ENCODE measurements around the gene ARNT2. TPM values are rescaled to one million over a fixed set of nuclear protein-coding genes. Genes with fewer than 3 reads are reported as not detected.

Gene ARNT2
- total RNA-seq (2012; rRNA removed), result 0.51 and 2.8 TPM in 2 replicates

DNA sequence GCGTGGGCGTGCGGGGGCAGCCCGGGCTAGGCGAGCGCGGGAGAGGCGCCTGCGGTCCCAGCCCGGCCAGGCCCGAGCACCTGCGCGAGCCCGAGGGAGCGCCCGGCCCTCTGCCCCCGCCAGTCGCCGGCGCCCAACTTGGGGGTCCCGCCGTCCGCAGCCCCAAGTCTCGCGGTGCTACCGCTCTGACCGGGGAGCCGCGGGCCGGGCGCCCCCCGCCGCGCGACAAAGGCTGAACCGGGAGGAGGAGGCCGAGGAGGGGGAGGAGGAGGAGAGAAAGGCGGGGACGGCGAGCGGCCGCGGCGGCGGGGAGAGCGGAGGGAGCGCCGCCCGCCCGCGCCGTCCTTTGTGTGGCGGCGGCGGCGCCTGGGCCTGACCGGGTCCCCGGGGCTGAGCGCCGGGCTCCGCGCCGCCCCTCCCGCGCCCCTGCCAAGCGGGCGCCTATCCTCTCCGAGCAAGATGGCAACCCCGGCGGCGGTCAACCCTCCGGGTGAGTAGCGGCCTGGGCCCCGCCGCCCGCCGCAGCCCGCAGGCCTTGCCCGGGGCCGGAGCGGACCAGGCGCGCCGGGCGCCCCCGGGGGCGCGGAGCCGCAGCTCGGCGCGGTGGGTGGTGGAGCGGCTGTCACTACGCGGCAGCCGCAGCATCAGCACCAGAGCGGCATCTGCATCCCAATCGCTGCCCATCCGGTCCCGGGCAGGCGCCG lies at the start of gene ARNT2:
ARNT2 (plus strand) TSS at position 326 of the 704 bp plus-strand sequence; CDS start at position 460, 134 bp downstream.
- Histone ChIP-seq H3K4me2 (ENCODE audit: low read length) (peak within 1 kb of the TSS; percentile 86), H3K9ac (ENCODE audit: low read depth, low read length) (peak within 1 kb of the TSS; percentile 75), H3K36me3 (ENCODE audit: insufficient read depth, low read length) (no peaks in the 10 kb centered on the region), H3K9me3 (replicated peaks; ENCODE audit: low read length) (no peaks in the 10 kb centered on the region), H3K4me1 (ENCODE audit: control insufficient read depth, insufficient read depth, low read length) (peaks cover 6% of the 10 kb centered on the region), H3K27me3 (ENCODE audit: control insufficient read depth, insufficient read depth, low read length) (peaks cover 21% of the 10 kb centered on the region), H3K4me3 (ENCODE audit: low read length) (peak within 1 kb of the TSS; percentile 73)

DNA sequence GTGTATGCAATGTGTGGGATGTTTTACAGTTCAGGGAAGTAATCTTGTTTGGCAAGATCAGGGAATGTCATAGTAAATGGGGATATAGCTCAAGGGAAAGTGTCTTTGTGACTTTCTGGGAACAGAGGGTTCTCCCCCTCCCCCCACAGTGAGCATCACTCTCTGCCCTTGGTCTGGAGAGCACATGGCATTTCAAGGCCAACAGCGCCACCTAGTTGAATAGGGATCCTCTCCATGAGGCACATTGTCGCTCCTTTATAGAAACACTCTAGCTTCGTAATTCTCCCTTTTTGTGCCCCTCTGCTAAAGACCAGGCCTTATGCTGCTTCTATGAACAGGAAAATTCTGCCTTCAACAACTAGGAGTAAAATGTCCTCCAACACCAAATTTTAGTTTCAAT lies 37.1 kb upstream of the ARNT2 start:
- H3K36me3 ChIP-seq (ENCODE audit: insufficient read depth, low read length), result no peaks in the 10 kb centered on the region
- H3K9me3 ChIP-seq (replicated peaks; ENCODE audit: low read length), result peaks cover 7% of the 10 kb centered on the region
- no peaks in the 10 kb centered on the region for H3K4me1 ChIP-seq (ENCODE audit: control insufficient read depth, insufficient read depth, low read length)
- peaks cover 4% of the 10 kb centered on the region for H3K27me3 ChIP-seq (ENCODE audit: control insufficient read depth, insufficient read depth, low read length)
- no peak overlapping the region for H3K4me2 ChIP-seq (ENCODE audit: low read length)
- H3K4me3 ChIP-seq (ENCODE audit: low read length), result no peak overlapping the region
- no peak overlapping the region for H3K9ac ChIP-seq (ENCODE audit: low read depth, low read length)

DNA sequence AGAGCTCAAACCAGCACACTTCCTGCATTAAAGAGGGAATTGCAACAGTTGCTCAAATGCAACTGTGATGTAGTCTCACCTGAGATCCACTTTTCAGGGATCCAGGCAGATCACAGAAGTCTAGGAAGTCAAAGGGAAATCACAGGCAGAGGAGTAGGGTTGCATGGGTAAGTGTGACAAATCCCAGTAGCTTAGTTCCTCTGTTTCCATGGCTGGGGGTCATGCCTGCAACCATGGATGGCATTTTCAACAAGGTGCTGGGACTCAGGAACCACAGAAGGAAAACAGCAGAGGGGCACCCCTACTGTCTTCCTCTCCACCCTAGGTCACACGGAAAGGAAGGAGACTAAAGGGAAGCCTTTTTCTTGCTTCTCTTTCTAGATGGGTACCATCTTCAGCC lies 36.5 kb upstream of the ARNT2 start:
- Histone ChIP-seq H3K4me2 (ENCODE audit: low read length) (no peak overlapping the region), H3K9me3 (replicated peaks; ENCODE audit: low read length) (peaks cover 7% of the 10 kb centered on the region), H3K4me1 (ENCODE audit: control insufficient read depth, insufficient read depth, low read length) (no peaks in the 10 kb centered on the region), H3K9ac (ENCODE audit: low read depth, low read length) (no peak overlapping the region), H3K4me3 (ENCODE audit: low read length) (no peak overlapping the region), H3K36me3 (ENCODE audit: insufficient read depth, low read length) (no peaks in the 10 kb centered on the region), H3K27me3 (ENCODE audit: control insufficient read depth, insufficient read depth, low read length) (peaks cover 4% of the 10 kb centered on the region)

DNA sequence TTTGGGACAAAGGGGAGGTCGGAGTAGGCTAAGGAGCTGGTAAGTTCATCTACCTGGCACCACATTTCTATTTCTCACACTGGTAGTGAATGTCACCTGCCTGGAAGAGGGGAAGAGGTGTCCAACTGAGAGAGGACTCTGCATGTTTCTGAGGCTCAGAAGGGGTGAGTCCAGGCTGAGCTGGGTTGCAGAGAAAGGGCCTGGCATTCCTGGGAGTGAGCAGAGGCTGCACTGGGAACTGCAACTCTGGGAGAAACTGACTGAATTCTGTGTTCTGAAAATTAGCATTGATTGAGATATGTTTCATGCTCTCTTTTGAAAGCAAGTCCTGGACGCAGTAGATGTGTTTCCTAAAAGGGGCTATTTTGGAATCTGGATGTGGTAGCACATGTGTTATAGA lies 32.3 kb upstream of the ARNT2 start:
- Histone ChIP-seq H3K4me1 (ENCODE audit: control insufficient read depth, insufficient read depth, low read length) (no peaks in the 10 kb centered on the region), H3K27me3 (ENCODE audit: control insufficient read depth, insufficient read depth, low read length) (peaks cover 3% of the 10 kb centered on the region), H3K9ac (ENCODE audit: low read depth, low read length) (no peak overlapping the region), H3K4me2 (ENCODE audit: low read length) (no peak overlapping the region), H3K36me3 (ENCODE audit: insufficient read depth, low read length) (no peaks in the 10 kb centered on the region), H3K9me3 (replicated peaks; ENCODE audit: low read length) (peaks cover 7% of the 10 kb centered on the region), H3K4me3 (ENCODE audit: low read length) (no peak overlapping the region)

DNA sequence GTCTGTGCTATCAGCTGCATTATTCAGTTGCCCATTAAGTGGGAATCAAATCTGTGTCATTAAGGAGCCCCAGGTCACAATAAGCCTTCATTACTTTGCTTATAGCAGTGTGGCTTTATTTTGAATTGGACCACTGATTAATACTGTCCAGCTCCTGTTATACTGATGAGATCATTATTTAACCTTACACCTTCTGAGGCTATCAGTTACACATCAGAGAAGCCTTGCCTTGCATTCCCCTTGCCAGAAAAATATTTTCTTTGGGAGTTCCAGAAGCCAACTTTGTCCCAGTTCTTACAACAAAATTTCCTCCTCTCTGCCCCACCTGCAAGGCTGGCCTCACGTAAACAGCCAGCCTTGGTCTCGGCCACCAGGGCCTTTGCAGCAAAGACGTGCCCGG lies 29.7 kb upstream of the ARNT2 start:
- Histone ChIP-seq H3K4me2 (ENCODE audit: low read length) (no peak overlapping the region), H3K9ac (ENCODE audit: low read depth, low read length) (no peak overlapping the region), H3K27me3 (ENCODE audit: control insufficient read depth, insufficient read depth, low read length) (peaks cover 14% of the 10 kb centered on the region), H3K9me3 (replicated peaks; ENCODE audit: low read length) (no peaks in the 10 kb centered on the region), H3K4me3 (ENCODE audit: low read length) (no peak overlapping the region), H3K4me1 (ENCODE audit: control insufficient read depth, insufficient read depth, low read length) (no peaks in the 10 kb centered on the region), H3K36me3 (ENCODE audit: insufficient read depth, low read length) (no peaks in the 10 kb centered on the region)

DNA sequence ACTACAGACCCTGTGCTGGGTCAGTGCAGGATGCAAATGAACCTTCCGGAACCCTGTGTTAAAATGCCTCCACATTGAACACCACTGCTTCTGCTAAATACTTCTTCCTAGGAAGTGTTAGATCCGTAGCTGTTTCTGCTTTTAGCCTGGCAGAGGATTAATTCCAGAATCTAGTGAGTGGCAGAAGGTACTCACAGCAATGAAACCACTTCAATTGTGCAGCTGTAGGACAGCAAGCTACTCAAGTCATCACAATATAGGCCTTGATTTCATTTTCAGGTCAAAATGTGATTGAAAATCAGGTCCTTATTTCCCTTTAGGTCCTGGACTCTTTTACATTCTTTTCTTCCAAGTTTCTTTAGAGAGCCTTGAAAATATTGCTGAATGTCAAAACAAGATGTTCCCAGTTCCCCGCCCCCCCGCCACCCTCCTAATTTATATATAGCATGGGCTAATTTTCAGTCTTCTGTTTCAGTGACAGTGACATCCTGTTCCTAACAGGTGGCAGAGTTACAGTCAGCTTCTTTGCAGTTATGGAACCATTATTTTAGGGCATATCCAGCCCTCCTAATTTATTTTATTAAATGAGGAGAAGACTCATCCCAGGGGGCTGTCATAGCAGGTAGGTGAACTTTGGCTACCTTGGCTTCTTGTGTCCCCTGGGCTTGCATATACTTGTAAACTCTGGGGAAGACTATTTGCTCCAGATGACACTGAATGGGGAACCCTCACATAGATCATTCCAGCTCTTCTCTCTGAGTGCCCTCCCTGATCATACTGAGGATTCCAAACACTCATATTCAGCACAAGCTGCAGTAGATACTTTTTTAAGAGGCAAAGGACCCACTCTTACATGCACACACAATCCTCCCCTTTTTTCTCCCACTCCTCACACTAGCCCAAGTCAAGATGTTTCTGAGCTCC lies 28.0 kb upstream of the ARNT2 start:
- Histone ChIP-seq H3K27me3 (ENCODE audit: control insufficient read depth, insufficient read depth, low read length) (peaks cover 23% of the 10 kb centered on the region), H3K9me3 (replicated peaks; ENCODE audit: low read length) (no peaks in the 10 kb centered on the region), H3K4me3 (ENCODE audit: low read length) (no peak overlapping the region), H3K36me3 (ENCODE audit: insufficient read depth, low read length) (no peaks in the 10 kb centered on the region), H3K4me2 (ENCODE audit: low read length) (no peak overlapping the region), H3K4me1 (ENCODE audit: control insufficient read depth, insufficient read depth, low read length) (no peaks in the 10 kb centered on the region), H3K9ac (ENCODE audit: low read depth, low read length) (no peak overlapping the region)

DNA sequence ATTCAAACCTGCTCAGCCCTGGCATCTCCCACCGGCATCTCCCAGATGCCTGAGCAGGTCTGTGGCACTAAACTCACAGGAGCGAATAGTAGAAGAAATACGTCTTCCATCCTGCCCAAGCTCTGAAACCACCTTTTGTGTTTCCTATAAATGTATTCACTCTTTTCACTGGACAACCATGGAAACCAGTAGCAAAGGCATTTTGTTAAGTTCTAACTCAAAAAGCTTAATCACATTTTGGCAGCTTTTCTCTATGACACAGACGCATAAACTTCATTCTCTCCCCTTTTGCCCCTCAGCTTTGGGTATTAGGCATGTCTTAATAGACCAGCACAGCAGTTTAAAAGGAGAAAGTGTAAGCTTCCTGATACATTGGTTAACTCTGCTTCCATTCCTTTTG lies 24.5 kb upstream of the ARNT2 start:
- no peaks in the 10 kb centered on the region for H3K9me3 ChIP-seq (replicated peaks; ENCODE audit: low read length)
- H3K4me3 ChIP-seq (ENCODE audit: low read length), result no peak overlapping the region
- no peak overlapping the region for H3K9ac ChIP-seq (ENCODE audit: low read depth, low read length)
- peaks cover 20% of the 10 kb centered on the region for H3K27me3 ChIP-seq (ENCODE audit: control insufficient read depth, insufficient read depth, low read length)
- H3K4me1 ChIP-seq (ENCODE audit: control insufficient read depth, insufficient read depth, low read length), result no peaks in the 10 kb centered on the region
- H3K4me2 ChIP-seq (ENCODE audit: low read length), result no peak overlapping the region
- H3K36me3 ChIP-seq (ENCODE audit: insufficient read depth, low read length), result no peaks in the 10 kb centered on the region

DNA sequence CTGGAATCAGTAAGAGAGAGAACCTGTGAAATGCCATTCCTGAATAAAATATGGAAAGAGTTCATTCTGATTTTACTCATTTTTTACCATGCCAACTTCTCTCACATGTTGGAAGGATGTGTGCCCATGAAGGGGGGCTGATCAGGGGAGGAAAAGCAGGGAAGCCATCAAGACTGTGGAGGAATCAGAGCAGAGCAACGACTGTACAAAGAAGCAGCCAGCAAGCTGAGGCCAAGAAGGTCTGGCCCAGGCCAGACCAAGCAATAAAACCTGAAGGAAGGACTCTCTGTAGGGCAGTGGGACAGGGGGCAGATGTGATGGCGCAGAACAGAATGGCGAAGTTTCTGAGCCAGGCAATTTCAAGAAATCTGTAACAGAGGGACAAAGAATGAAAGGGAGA lies 24.0 kb upstream of the ARNT2 start:
- no peak overlapping the region for H3K4me3 ChIP-seq (ENCODE audit: low read length)
- peaks cover 20% of the 10 kb centered on the region for H3K27me3 ChIP-seq (ENCODE audit: control insufficient read depth, insufficient read depth, low read length)
- no peaks in the 10 kb centered on the region for H3K4me1 ChIP-seq (ENCODE audit: control insufficient read depth, insufficient read depth, low read length)
- no peaks in the 10 kb centered on the region for H3K9me3 ChIP-seq (replicated peaks; ENCODE audit: low read length)
- no peak overlapping the region for H3K4me2 ChIP-seq (ENCODE audit: low read length)
- no peaks in the 10 kb centered on the region for H3K36me3 ChIP-seq (ENCODE audit: insufficient read depth, low read length)
- no peak overlapping the region for H3K9ac ChIP-seq (ENCODE audit: low read depth, low read length)

DNA sequence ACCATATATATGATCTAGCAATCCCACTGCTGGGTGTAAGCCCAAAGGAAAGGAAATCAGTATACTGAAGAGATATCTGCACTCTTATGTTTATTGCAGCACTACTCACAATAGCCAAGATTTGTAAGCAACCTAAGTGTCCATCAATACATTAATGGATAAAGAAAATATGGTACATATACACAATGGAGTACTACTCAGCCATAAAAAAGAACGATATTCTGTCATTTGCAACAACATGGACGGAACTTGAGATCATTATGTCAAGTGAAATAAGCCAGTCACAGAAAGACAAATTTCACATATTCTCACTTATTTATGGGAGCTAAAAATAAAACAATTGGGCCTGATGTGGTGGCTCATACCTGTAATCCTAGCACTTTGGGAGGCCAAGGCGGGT lies 21.9 kb upstream of the ARNT2 start:
- no peaks in the 10 kb centered on the region for H3K36me3 ChIP-seq (ENCODE audit: insufficient read depth, low read length)
- H3K4me1 ChIP-seq (ENCODE audit: control insufficient read depth, insufficient read depth, low read length), result no peaks in the 10 kb centered on the region

DNA sequence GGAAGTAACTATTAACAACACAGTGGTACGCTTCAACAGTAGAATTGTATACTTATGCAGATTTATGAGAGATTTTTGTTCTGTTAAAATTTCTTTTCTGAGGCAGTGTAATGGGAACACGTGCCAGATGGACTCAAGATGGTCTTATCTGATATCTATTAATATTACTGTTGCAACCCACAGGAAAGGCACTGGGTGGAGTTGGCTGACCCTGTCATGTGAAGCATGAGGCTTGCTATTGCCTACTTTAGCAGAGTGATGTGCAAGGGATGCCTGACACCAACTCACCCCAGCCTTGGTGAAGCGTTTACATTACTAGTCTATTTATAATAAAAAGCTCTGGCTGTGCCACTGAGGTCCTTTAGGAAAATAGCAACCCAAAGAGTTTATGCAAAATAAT lies 19.8 kb upstream of the ARNT2 start:
- no peak overlapping the region for H3K4me3 ChIP-seq (ENCODE audit: low read length)
- no peak overlapping the region for H3K9ac ChIP-seq (ENCODE audit: low read depth, low read length)
- no peaks in the 10 kb centered on the region for H3K4me1 ChIP-seq (ENCODE audit: control insufficient read depth, insufficient read depth, low read length)
- H3K27me3 ChIP-seq (ENCODE audit: control insufficient read depth, insufficient read depth, low read length), result peaks cover 20% of the 10 kb centered on the region
- H3K36me3 ChIP-seq (ENCODE audit: insufficient read depth, low read length), result no peaks in the 10 kb centered on the region
- H3K9me3 ChIP-seq (replicated peaks; ENCODE audit: low read length), result no peaks in the 10 kb centered on the region
- H3K4me2 ChIP-seq (ENCODE audit: low read length), result no peak overlapping the region

More for the DNA sequence above, 21.9 kb upstream of the ARNT2 start:
- Histone ChIP-seq H3K9me3 (replicated peaks; ENCODE audit: low read length) (no peaks in the 10 kb centered on the region), H3K27me3 (ENCODE audit: control insufficient read depth, insufficient read depth, low read length) (peaks cover 26% of the 10 kb centered on the region), H3K9ac (ENCODE audit: low read depth, low read length) (no peak overlapping the region), H3K4me2 (ENCODE audit: low read length) (no peak overlapping the region), H3K4me3 (ENCODE audit: low read length) (no peak overlapping the region)

DNA sequence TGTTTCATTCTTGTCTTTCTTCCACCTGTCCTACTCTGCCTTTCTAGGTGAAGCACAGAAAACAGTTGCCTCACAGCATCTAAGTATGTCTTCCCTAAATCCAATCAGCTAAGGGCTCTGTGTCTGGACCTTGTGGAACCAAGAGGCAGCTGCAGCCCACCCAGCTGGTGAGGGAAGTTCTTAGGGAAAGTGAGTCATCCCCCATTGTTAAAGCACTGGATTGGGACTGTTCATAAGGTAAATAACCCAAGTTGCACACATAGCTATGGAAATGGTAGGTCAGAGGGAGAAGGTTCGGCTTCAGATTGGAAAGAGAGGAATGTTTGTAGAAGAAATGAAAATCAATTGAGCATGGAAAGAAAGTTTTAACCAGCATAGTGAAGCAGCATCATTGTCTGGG lies 18.0 kb upstream of the ARNT2 start:
- Histone ChIP-seq H3K4me2 (ENCODE audit: low read length) (no peak overlapping the region), H3K9ac (ENCODE audit: low read depth, low read length) (no peak overlapping the region), H3K4me1 (ENCODE audit: control insufficient read depth, insufficient read depth, low read length) (no peaks in the 10 kb centered on the region), H3K9me3 (replicated peaks; ENCODE audit: low read length) (no peaks in the 10 kb centered on the region), H3K4me3 (ENCODE audit: low read length) (no peak overlapping the region), H3K27me3 (ENCODE audit: control insufficient read depth, insufficient read depth, low read length) (peaks cover 11% of the 10 kb centered on the region), H3K36me3 (ENCODE audit: insufficient read depth, low read length) (no peaks in the 10 kb centered on the region)

Data from skeletal muscle satellite cell (primary cell).